Mesenchymal stem cell (in vitro differentiated cells and primary cell): ENCODE data around the gene RDH5.

Experiments used
- DNase-seq: peaks from one replicate; pipeline ENCODE4 v3.0.0-alpha.2; 2013
- H2AFZ ChIP-seq: one replicate; pipeline ENCODE4 v1.6.1; 2013; ENCODE audit warnings: low read depth, mild to moderate bottlenecking, control low read depth, inconsistent platforms, low read length, moderate library complexity
- H2AK5ac ChIP-seq: 2 replicates; pipeline ENCODE4 v1.6.1; 2013; ENCODE audit warnings: low read length, moderate library complexity, mild to moderate bottlenecking, inconsistent platforms; ENCODE audit not compliant: severe bottlenecking
- H2BK120ac ChIP-seq: one replicate; pipeline ENCODE4 v1.6.1; 2013; ENCODE audit warnings: low read depth, mild to moderate bottlenecking, inconsistent platforms, low read length, moderate library complexity
- H2BK12ac ChIP-seq, 2 experiments: one replicate each; pipeline ENCODE4 v1.6.1; 2013; ENCODE audit warnings: inconsistent platforms in 2 of 2, low read length in 2 of 2, mild to moderate bottlenecking in 2 of 2, moderate library complexity in 2 of 2, control low read depth in 1 of 2
- H2BK15ac ChIP-seq: one replicate; pipeline ENCODE4 v1.6.1; 2013; ENCODE audit warnings: mild to moderate bottlenecking, low read depth, inconsistent platforms; ENCODE audit not compliant: poor library complexity, severe bottlenecking
- H2BK5ac ChIP-seq: 2 replicates; pipeline ENCODE4 v1.6.1; 2013; ENCODE audit warnings: low read depth, mild to moderate bottlenecking, low read length, control low read depth, inconsistent platforms; ENCODE audit not compliant: poor library complexity, severe bottlenecking
- H3K14ac ChIP-seq, 2 experiments: one replicate each; pipeline ENCODE4 v1.6.1; 2013; ENCODE audit warnings: inconsistent platforms in 2 of 2, low read length in 2 of 2, control low read depth in 1 of 2, mild to moderate bottlenecking in 1 of 2, moderate library complexity in 1 of 2
- H3K18ac ChIP-seq, 2 experiments: one replicate each; pipeline ENCODE4 v1.6.1; 2013; ENCODE audit warnings: inconsistent platforms in 2 of 2, low read length in 2 of 2, control low read depth in 1 of 2, low read depth in 1 of 2, mild to moderate bottlenecking in 1 of 2
- H3K23ac ChIP-seq, 2 experiments: one replicate each; pipeline ENCODE4 v1.6.1; 2013; ENCODE audit warnings: inconsistent platforms in 2 of 2, low read length in 2 of 2, mild to moderate bottlenecking in 2 of 2, moderate library complexity in 2 of 2, control low read depth in 1 of 2
- H3K27ac ChIP-seq: 2 replicates; pipeline ENCODE4 v1.5.1; 2013; ENCODE audit warnings: mild to moderate bottlenecking, moderate library complexity, low read length, control low read depth, inconsistent platforms; ENCODE audit not compliant: poor library complexity, severe bottlenecking
- H3K27me3 ChIP-seq, 2 experiments: 2 replicates each; pipeline versions ENCODE4 v1.6.1 to v1.7.0; 2013; ENCODE audit warnings: low read length in 2 of 2, mild to moderate bottlenecking in 2 of 2, moderate library complexity in 2 of 2, control low read depth in 1 of 2, inconsistent platforms in 1 of 2; ENCODE audit not compliant: control insufficient read depth in 1 of 2, insufficient read depth in 1 of 2
- H3K36me3 ChIP-seq, 2 experiments: 2 replicates each; pipeline versions ENCODE4 v1.6.1 to v1.7.0; 2013; ENCODE audit warnings: low read length in 2 of 2, control low read depth in 1 of 2, inconsistent platforms in 1 of 2, low read depth in 1 of 2, mild to moderate bottlenecking in 1 of 2; ENCODE audit not compliant: insufficient read depth in 2 of 2, control insufficient read depth in 1 of 2
- H3K4ac ChIP-seq, 2 experiments: one replicate each; pipeline ENCODE4 v1.6.1; 2013; ENCODE audit warnings: inconsistent platforms in 2 of 2, low read length in 2 of 2, mild to moderate bottlenecking in 2 of 2, moderate library complexity in 2 of 2, control low read depth in 1 of 2, low read depth in 1 of 2
- H3K4me1 ChIP-seq: 2 replicates; pipeline ENCODE4 v1.6.1; 2013; ENCODE audit warnings: low read depth, low read length, control low read depth; ENCODE audit not compliant: control insufficient read depth, insufficient read depth
- H3K4me2 ChIP-seq: 2 replicates; pipeline ENCODE4 v1.6.1; 2013; ENCODE audit warnings: low read length, mild to moderate bottlenecking, inconsistent platforms; ENCODE audit not compliant: poor library complexity, severe bottlenecking
- H3K4me3 ChIP-seq, 2 experiments: 2 replicates each; pipeline versions ENCODE4 v1.5.1 to v1.7.0; 2013; ENCODE audit warnings: low read length in 2 of 2, mild to moderate bottlenecking in 2 of 2, control low read depth in 1 of 2, low read depth in 1 of 2; ENCODE audit not compliant: insufficient read depth in 1 of 2
- H3K79me1 ChIP-seq: replicated peaks from 2 replicates; pipeline ENCODE4 v1.6.1; 2013; ENCODE audit warnings: mild to moderate bottlenecking, control low read depth, low read length, inconsistent platforms; ENCODE audit not compliant: poor library complexity, severe bottlenecking
- H3K9ac ChIP-seq: 2 replicates; pipeline ENCODE4 v1.7.0; 2013; ENCODE audit warnings: mild to moderate bottlenecking, low read length, moderate library complexity
- H3K9me3 ChIP-seq: 2 replicates; pipeline ENCODE4 v1.7.0; 2013; ENCODE audit warnings: mild to moderate bottlenecking, low read length; ENCODE audit not compliant: control insufficient read depth
- H4K8ac ChIP-seq: one replicate; pipeline ENCODE4 v1.6.1; 2013; ENCODE audit warnings: inconsistent platforms, mild to moderate bottlenecking, low read length, moderate library complexity
- H4K91ac ChIP-seq: one replicate; pipeline ENCODE4 v1.6.1; 2013; ENCODE audit warnings: mild to moderate bottlenecking, low read length, inconsistent platforms
- WGBS: methylation state at CpG from one replicate; pipeline ENCODE4 v1.1.7; 2013; ENCODE audit warnings: mixed read lengths; 5-methylcytosine and 5-hydroxymethylcytosine counted together

The RDH5 gene

GRCh38 chr12:55738123-55739024, 18.2 kb downstream of the RDH5 start:
- WGBS: 2% methylated on average over 6 of the region's 14 CpGs
- Histone ChIP-seq H3K27me3 (no peaks in the 10 kb centered on the region), H3K9me3 (no peaks in the 10 kb centered on the region), H3K9ac (peak overlapping the region; percentile 89), H3K4ac (peak overlapping the region; percentile 30 to 69), H3K36me3 (no peaks in the 10 kb centered on the region), H3K4me3 (peak overlapping the region; percentile 21 to 83), H4K91ac (peak overlapping the region; percentile 25), H2AFZ (no peak overlapping the region), H3K27ac (peak overlapping the region; percentile 61), H3K18ac (peak overlapping the region; percentile 77 to 94), H3K4me2 (peak overlapping the region; percentile 89), H3K23ac (no peak overlapping the region), H2AK5ac (no peak overlapping the region), H3K14ac (no peak overlapping the region), H2BK12ac (peak overlapping the region in 1 of 2 experiments; percentile 64), H3K4me1 (peaks cover 10% of the 10 kb centered on the region), H2BK5ac (no peak overlapping the region), H3K79me1 (peaks cover 2% of the 10 kb centered on the region), H2BK15ac (peak overlapping the region; percentile 90), H4K8ac (peak overlapping the region; percentile 81), H2BK120ac (peak overlapping the region; percentile 86)
- peak; percentile 91 for DNase-seq

- Histone ChIP-seq H3K23ac (no peak overlapping the region), H2AK5ac (no peak overlapping the region), H3K27ac (no peak overlapping the region), H3K36me3 (no peaks in the 10 kb centered on the region), H3K4me3 (peak overlapping the region in 1 of 2 experiments; percentile 83), H3K18ac (no peak overlapping the region), H2BK120ac (no peak overlapping the region), H4K8ac (no peak overlapping the region), H2AFZ (no peak overlapping the region), H3K4me1 (peaks cover 12% of the 10 kb centered on the region), H3K4me2 (no peak overlapping the region), H3K79me1 (peaks cover 4% of the 10 kb centered on the region), H3K14ac (no peak overlapping the region), H2BK15ac (no peak overlapping the region), H3K27me3 (no peaks in the 10 kb centered on the region), H2BK5ac (no peak overlapping the region), H3K9me3 (no peaks in the 10 kb centered on the region), H4K91ac (no peak overlapping the region), H3K9ac (peak overlapping the region; percentile 89), H2BK12ac (no peak overlapping the region), H3K4ac (no peak overlapping the region)
- DNase-seq: no peak
- 81% methylated on average over 1 of the region's 2 CpGs for WGBS
Measured at GRCh38 chr12:55739025-55739378, 18.8 kb downstream of the RDH5 start.

GRCh38 chr12:55741931-55742680, 21.9 kb downstream of the RDH5 start:
- peak overlapping the region; percentile 7 for H4K91ac ChIP-seq
- H4K8ac ChIP-seq: no peak overlapping the region
- peak overlapping the region; percentile 26 for H3K4me2 ChIP-seq
- H2BK120ac ChIP-seq: no peak overlapping the region
- H3K4ac ChIP-seq: no peak overlapping the region
- H2AK5ac ChIP-seq: peak overlapping the region; percentile 47
- no peak overlapping the region for H3K14ac ChIP-seq
- H3K4me1 ChIP-seq: peaks cover 27% of the 10 kb centered on the region
- H2BK12ac ChIP-seq: peak overlapping the region; percentile 23 to 78
- peak overlapping the region in 1 of 2 experiments; percentile 76 for H3K4me3 ChIP-seq
- peaks cover 4% of the 10 kb centered on the region for H3K79me1 ChIP-seq
- H2AFZ ChIP-seq: no peak overlapping the region
- no peaks in the 10 kb centered on the region for H3K27me3 ChIP-seq
- peak overlapping the region; percentile 31 for H2BK15ac ChIP-seq
- H3K36me3 ChIP-seq: no peaks in the 10 kb centered on the region
- no peak for DNase-seq
- no peak overlapping the region for H3K23ac ChIP-seq
- peak overlapping the region; percentile 79 for H3K9ac ChIP-seq
- no peak overlapping the region for H3K27ac ChIP-seq
- H3K9me3 ChIP-seq: no peaks in the 10 kb centered on the region
- no peak overlapping the region for H2BK5ac ChIP-seq
- 42% methylated on average over 3 of the region's 3 CpGs for WGBS
- H3K18ac ChIP-seq: peak overlapping the region in 1 of 2 experiments; percentile 41
